ENCODE measurements around the gene ZNF3. TPM values are rescaled to one million over a fixed set of nuclear protein-coding genes. Genes with fewer than 3 reads are reported as not detected.
A peak's percentile ranks its signal among the peaks of the same experiment; 100 is the strongest.
"Not testable (repeated sequence)": the region's sequence is repeated elsewhere in the genome, so short reads cannot be mapped to it uniquely, and the experiment has no call there.

The ZNF3 gene
- total RNA-seq, result 10 to 100 TPM; 13.8 to 16.2 TPM

- Mint-ChIP-seq H3K9me3 (no peaks in the 10 kb centered on the region), H3K27ac (peak within 1 kb of the TSS; percentile 88 to 94), H3K36me3 (peaks cover 14 to 18% of the 10 kb centered on the region in 2 donors)
- ATAC-seq (peak; percentile 85 to 90), DNase-seq (ENCODE audit: low spot score in 2 of 2) (peak; percentile 97 to 99)
These were observed at the start of gene ZNF3 for GRCh38 chr7:100081535-100082102. TSS of gene ZNF3 (minus strand) at chr7:100081723. CDS start at chr7:100077357, 4,366 bp downstream.

GRCh38 chr7:100130608-100131453 is 49.3 kb upstream of the ZNF3 start:
- peak; percentile 21 to 24 for ATAC-seq
- no peaks in the 10 kb centered on the region for H3K9me3 Mint-ChIP-seq
- peaks cover 11 to 13% of the 10 kb centered on the region in 2 donors for H3K36me3 Mint-ChIP-seq
- H3K27ac Mint-ChIP-seq, result no peak overlapping the region
- peak; percentile 83 to 96 for DNase-seq (ENCODE audit: low spot score in 2 of 2)

DNA sequence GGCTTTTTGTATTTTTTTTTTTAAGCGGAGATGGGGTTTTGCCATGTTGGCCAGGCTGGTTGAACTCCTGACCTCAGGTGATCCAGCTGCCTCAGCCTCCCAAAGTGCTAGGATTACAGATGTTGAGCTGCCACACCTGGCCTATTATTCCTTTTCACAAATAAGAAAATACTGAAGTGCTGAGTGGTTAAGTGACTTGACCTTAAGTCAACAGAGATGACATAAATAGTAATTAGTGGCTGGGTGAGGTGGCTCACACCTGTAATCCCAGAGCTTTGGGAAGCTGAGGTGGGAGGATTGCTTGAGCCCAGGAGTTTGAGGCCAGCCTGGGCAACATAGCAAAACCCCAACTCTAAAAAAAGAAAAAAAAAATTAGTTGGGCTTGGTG is 48.7 kb upstream of the ZNF3 start:
- H3K36me3 Mint-ChIP-seq, result peaks cover 11 to 17% of the 10 kb centered on the region in 2 donors
- DNase-seq (ENCODE audit: low spot score in 2 of 2); ATAC-seq; H3K9me3 Mint-ChIP-seq; H3K27ac Mint-ChIP-seq: not testable (repeated sequence)

- H3K27ac Mint-ChIP-seq, result no peak overlapping the region
- H3K36me3 Mint-ChIP-seq, result peaks cover 17% of the 10 kb centered on the region in 2 donors
- no peak for ATAC-seq
- DNase-seq (ENCODE audit: low spot score in 2 of 2), result no peak
- H3K9me3 Mint-ChIP-seq, result no peaks in the 10 kb centered on the region
These were observed 47.1 kb upstream of the ZNF3 start for GRCh38 chr7:100128637-100128963.

DNA sequence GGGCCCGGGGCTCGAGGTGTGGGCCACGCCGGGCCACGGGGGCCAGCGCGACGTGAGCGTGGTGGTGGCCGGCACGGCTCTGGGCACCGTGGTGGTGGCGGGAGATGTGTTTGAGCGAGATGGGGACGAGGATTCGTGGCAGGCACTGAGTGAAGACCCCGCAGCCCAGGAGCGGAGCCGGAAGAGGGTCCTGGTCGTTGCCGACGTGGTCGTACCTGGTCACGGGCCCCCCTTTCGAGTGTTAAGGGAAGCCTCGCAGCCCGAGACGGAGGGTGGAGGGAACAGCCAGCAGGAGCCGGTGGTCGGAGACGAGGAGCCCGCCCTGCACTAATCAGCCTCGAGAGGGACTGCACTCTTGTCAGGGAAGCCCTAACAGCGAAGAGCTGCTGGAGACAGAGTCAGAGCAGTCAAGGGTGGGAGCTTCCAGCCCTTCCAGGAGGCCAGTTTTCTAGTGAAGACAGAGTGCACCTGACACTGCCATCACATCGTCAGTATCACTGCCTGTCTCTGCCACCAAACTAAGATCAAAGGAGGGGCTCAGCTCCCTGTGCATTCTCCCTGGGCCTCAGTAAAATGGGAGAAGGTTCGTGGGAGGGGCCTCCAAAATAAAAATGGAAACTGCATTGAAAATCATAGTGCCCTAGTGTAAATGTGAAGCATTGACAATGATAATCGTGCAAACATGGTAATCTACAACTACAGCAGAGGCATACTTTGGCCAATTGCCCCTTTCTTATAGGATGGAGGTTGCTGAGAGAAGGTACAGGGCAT is 46.5 kb upstream of the ZNF3 start:
- DNase-seq (ENCODE audit: low spot score in 2 of 2), result peak in 1 of 2 donors; percentile 30
- peak overlapping the region; percentile 50 to 94 for H3K27ac Mint-ChIP-seq
- peaks cover 17% of the 10 kb centered on the region in 2 donors for H3K36me3 Mint-ChIP-seq
- H3K9me3 Mint-ChIP-seq, result no peaks in the 10 kb centered on the region
- ATAC-seq, result no peak

DNA sequence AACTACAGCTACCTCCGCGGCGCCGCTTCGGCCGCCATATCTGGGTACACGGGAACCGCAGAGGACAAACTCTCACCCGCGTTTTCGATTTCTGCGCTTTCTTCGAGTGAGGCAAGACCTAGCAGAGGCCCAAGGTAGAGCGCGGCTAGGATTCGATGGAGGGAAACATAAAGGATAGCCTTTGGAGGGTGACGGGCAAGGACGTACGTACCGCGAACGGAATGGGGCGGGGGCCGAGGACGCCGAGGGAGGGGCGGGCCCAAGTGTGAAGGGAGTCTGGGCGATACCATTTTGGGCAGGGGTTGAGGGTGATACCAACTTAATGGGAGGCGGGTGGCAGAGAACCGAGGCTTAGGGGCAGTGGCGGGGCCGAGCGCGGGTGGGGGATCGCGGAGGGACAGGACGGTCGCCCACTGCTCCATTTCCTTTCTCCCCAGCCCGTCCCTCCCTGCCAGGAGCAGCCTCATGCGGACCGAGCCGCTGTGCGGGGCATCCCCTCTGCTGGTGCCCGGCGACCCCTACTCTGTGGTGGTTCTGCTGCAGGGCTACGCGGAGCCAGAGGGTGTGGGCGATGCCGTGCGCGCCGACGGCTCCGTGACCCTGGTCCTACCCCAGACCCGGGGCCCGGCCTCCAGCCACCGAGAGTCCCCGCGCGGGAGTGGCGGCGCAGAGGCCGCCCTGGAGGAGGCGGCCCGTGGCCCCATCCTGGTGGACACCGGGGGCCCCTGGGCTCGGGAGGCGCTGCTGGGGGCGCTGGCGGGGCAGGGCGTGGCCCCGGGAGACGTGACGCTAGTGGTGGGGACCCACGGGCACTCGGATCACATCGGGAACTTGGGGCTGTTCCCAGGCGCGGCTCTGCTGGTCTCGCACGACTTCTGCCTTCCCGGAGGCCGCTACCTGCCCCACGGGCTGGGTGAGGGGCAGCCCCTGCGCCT is 45.7 kb upstream of the ZNF3 start, which contains the start of gene MBLAC1:
Gene MBLAC1, plus strand, starts transcription at position 37 of the 935 bp plus-strand sequence. Its CDS starts 429 bp downstream, at position 466.
- Mint-ChIP-seq H3K27ac (peak within 1 kb of the TSS; percentile 94 to 99), H3K36me3 (peaks cover 17% of the 10 kb centered on the region in 2 donors), H3K9me3 (no peaks in the 10 kb centered on the region)
- DNase-seq (ENCODE audit: low spot score in 2 of 2) (peak; percentile 85 to 94), ATAC-seq (peak; percentile 78 to 81)

DNA sequence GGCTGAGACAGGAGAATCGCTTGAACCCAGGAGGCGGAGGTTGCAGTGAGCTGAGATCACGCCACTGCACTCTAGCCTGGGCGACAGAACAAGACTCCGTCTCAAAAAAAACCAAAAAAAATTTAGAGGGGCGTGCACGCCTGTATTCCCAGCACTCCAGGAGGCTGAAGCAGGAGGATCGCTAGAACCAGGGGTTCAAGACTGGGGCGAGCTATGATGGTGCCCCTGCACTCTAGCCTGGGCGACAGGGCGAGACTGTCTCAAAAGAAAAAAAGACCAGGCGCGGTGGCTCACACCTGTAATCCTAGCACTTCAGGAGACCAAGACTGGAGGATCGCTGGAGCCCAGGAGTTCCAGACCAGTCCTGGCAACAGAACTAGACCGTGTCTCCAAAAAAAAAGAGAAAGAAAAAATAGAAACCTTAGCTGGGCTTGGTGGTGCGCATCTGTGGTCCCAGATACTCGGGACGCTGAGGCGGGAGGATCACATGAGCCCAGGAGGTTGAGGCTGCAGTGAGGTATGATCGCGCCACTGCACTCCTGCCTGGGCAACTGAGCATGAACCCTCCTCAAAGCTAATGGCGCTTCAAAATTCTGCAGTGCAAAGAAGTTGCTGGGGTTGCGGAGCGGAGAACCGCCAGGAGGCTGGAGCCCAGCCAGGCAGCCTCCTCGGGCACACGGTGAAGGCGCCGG is 44.9 kb upstream of the ZNF3 start:
- DNase-seq (ENCODE audit: low spot score in 2 of 2), result no peak
- Mint-ChIP-seq H3K27ac (peak overlapping the region; percentile 94 to 99), H3K36me3 (peaks cover 17% of the 10 kb centered on the region in 2 donors), H3K9me3 (no peaks in the 10 kb centered on the region)
- peak in 1 of 2 donors; percentile 42 for ATAC-seq

GRCh38 chr7:100124301-100125230 is 43.0 kb upstream of the ZNF3 start:
- ATAC-seq, result no peak
- no peaks in the 10 kb centered on the region for H3K9me3 Mint-ChIP-seq
- H3K27ac Mint-ChIP-seq, result peak overlapping the region in 1 of 2 donors; percentile 50
- DNase-seq (ENCODE audit: low spot score in 2 of 2), result no peak
- H3K36me3 Mint-ChIP-seq, result peaks cover 17 to 19% of the 10 kb centered on the region in 2 donors

- Mint-ChIP-seq H3K9me3 (no peaks in the 10 kb centered on the region), H3K27ac (no peak overlapping the region), H3K36me3 (peaks cover 24 to 33% of the 10 kb centered on the region in 2 donors)
- DNase-seq (ENCODE audit: low spot score in 2 of 2), result no peak
- ATAC-seq, result no peak
These were observed 41.0 kb upstream of the ZNF3 start for GRCh38 chr7:100122568-100122967.

GRCh38 chr7:100122067-100122466 is 40.5 kb upstream of the ZNF3 start:
- H3K27ac Mint-ChIP-seq, result no peak overlapping the region
- H3K9me3 Mint-ChIP-seq, result no peaks in the 10 kb centered on the region
- ATAC-seq (no peak), DNase-seq (ENCODE audit: low spot score in 2 of 2) (no peak)
- peaks cover 23 to 33% of the 10 kb centered on the region in 2 donors for H3K36me3 Mint-ChIP-seq

GRCh38 chr7:100120733-100121036 is 39.2 kb upstream of the ZNF3 start:
- DNase-seq (ENCODE audit: low spot score in 2 of 2) (no peak), ATAC-seq (no peak)
- H3K27ac Mint-ChIP-seq, result peak overlapping the region; percentile 94 to 99

GRCh38 chr7:100119970-100120732 is 38.6 kb upstream of the ZNF3 start:
- H3K9me3 Mint-ChIP-seq, result no peaks in the 10 kb centered on the region
- peak overlapping the region; percentile 94 to 99 for H3K27ac Mint-ChIP-seq
- DNase-seq (ENCODE audit: low spot score in 2 of 2), result peak; percentile 66 to 69
- ATAC-seq, result peak; percentile 74 to 84
- peaks cover 13 to 16% of the 10 kb centered on the region in 2 donors for H3K36me3 Mint-ChIP-seq

More at GRCh38 chr7:100120733-100121036, 39.2 kb upstream of the ZNF3 start:
- no peaks in the 10 kb centered on the region for H3K9me3 Mint-ChIP-seq
- peaks cover 13 to 19% of the 10 kb centered on the region in 2 donors for H3K36me3 Mint-ChIP-seq

GRCh38 chr7:100119072-100119969 is 37.8 kb upstream of the ZNF3 start, which contains the start of the genes CNPY4 and TAF6:
TSS of gene CNPY4 (plus strand) at chr7:100119634. CDS start at chr7:100119745, 111 bp downstream.
TSS of gene TAF6 (minus strand) at chr7:100119358. CDS start at chr7:100114209, 5,149 bp downstream.
- peak; percentile 91 to 93 for DNase-seq (ENCODE audit: low spot score in 2 of 2)
- H3K27ac Mint-ChIP-seq, result peak within 1 kb of the TSS; percentile 94 to 99
- H3K9me3 Mint-ChIP-seq, result no peaks in the 10 kb centered on the region
- ATAC-seq, result peak; percentile 81
- H3K36me3 Mint-ChIP-seq, result peaks cover 7 to 16% of the 10 kb centered on the region in 2 donors

Measured in activated naive CD4-positive, alpha-beta T cell treated with anti-CD3 and anti-CD28 coated beads, Interleukin-2, amount 50 U/mL, for 72 hours (primary cell).